Nephron (organoid): ENCODE data around the gene FGR.

Source experiments
- H3K27ac Mint-ChIP-seq, 3 experiments: 2 replicates each; pipeline ENCODE4 v1.8.0; 2020; ENCODE audit warnings: mixed read lengths in 3 of 3, mild to moderate bottlenecking in 2 of 3, moderate library complexity in 1 of 3
- H3K27me3 Mint-ChIP-seq: 2 replicates; pipeline ENCODE4 v1.8.0; 2021; ENCODE audit warnings: low read depth, mild to moderate bottlenecking, moderate library complexity, mixed read lengths
- H3K36me3 Mint-ChIP-seq: 2 replicates; pipeline ENCODE4 v1.8.0; 2020; ENCODE audit warnings: low read depth, mixed read lengths
- H3K4me1 Mint-ChIP-seq: 2 replicates; pipeline ENCODE4 v1.8.0; 2020; ENCODE audit warnings: mixed read lengths
- H3K4me3 Mint-ChIP-seq, 3 experiments: 2 replicates each; pipeline ENCODE4 v1.8.0; 2020; ENCODE audit warnings: mild to moderate bottlenecking in 3 of 3, mixed read lengths in 3 of 3, moderate library complexity in 2 of 3
- H3K9me3 Mint-ChIP-seq: 2 replicates; pipeline ENCODE4 v1.8.0; 2020; ENCODE audit warnings: mixed read lengths
- CTCF ChIP-seq, 3 experiments: fragments of 200-600 bp; sonication (generic); IDR thresholded peaks; one replicate each; pipeline ENCODE4 v1.5.0; 2021; ENCODE audit warnings: antibody characterized with exemption in 3 of 3; ENCODE audit not compliant: unreplicated experiment in 3 of 3

FGR gene

GRCh38 chr1:27563341-27563590 is 71.7 kb downstream of the FGR start:
- Mint-ChIP-seq H3K27me3 (no peaks in the 10 kb centered on the region), H3K4me3 (peak overlapping the region in 2 of 3 experiments; percentile 46 to 67), H3K9me3 (no peaks in the 10 kb centered on the region), H3K4me1 (peaks cover 87% of the 10 kb centered on the region), H3K27ac (peak overlapping the region; percentile 97 to 99 (median 98)), H3K36me3 (peaks cover 3% of the 10 kb centered on the region)
- no peak for TF ChIP-seq CTCF (IDR thresholded peaks at IDR 0.05; ENCODE audit: unreplicated experiment in 3 of 3)

GRCh38 chr1:27562534-27563340 is 72.2 kb downstream of the FGR start:
- H3K27ac Mint-ChIP-seq = peak overlapping the region; percentile 97 to 99 (median 98)
- H3K4me1 Mint-ChIP-seq = peaks cover 84% of the 10 kb centered on the region

More at GRCh38 chr1:27562534-27563340, 72.2 kb downstream of the FGR start:
- Mint-ChIP-seq H3K9me3 (no peaks in the 10 kb centered on the region), H3K27me3 (no peaks in the 10 kb centered on the region), H3K36me3 (peaks cover 3% of the 10 kb centered on the region), H3K4me3 (peak overlapping the region; percentile 46 to 67 (median 55))
- TF ChIP-seq CTCF (IDR thresholded peaks at IDR 0.05; ENCODE audit: unreplicated experiment in 3 of 3) = no peak
